ENCODE results near the gene AHRR.

DNA sequence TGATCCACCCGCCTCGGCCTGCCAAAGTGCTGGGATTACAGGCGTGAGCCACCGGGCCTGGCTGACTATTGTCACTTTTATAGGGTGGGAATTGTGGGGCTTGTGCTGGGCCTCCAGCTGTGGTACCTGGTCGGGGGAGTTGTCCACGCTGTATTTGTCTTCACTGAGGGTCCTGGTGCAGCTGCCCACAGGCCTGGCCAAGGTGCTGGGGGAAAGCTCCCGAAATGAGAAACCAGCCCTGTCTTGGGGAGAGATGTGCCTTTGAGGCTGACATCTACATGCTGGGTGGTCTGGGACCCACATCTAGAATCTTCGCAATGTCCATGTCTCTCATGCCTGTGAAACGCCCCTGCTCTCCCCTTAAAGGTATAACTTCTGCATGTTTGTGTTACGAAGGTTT is 124.1 kb downstream of the AHRR start:
- TF ChIP-seq POLR2AphosphoS5 (IDR thresholded peaks at IDR 0.05; ENCODE audit: low read depth, low read length), result no peak
- no peak for TF ChIP-seq REST (IDR thresholded peaks at IDR 0.05; ENCODE audit: insufficient read depth in 1 of 2, low read depth in 2 of 2, low read length in 2 of 2)

All from PFSK-1 (cell line).